Measurements from ENCODE around the gene NOA1.

The NOA1 gene

DNA sequence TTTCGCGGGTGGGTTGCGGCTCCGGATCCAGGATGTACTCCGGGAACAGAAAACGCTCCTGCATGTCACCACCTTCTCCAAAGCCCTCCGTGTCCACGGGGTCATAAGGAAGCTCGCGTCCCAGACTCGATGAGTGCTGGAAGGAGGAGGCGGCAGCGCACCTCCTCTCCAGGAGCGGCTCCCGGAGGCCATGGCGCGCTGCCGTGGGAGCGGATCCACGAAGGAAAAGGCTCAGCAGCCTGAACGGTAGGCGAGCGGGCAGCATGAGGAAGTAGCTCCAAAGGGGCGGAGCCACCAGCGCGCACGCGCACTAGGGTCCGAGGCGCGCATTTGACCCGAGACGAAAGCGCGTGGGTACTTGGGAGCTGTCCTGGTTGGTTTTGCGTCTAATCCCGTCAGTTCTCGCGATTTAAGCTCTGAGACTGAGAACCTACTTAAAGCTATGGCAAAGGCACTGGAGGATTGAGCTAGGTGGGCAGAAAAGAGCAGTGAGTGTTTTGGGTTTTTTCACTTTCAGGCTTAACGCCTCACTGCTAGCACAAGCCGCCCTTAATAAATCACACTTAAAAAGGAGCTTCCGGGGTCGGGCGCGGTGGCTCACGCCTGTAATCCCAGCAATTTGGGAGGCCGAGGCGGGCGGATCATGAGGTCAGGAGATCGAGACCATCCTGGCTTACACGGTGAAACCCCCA is at the start of gene NOA1:
TSS of gene NOA1 (minus strand) at position 286 of the 692 bp plus-strand sequence. CDS start at position 265, 21 bp downstream.
- DNase-seq, result peak; percentile 99

DNA sequence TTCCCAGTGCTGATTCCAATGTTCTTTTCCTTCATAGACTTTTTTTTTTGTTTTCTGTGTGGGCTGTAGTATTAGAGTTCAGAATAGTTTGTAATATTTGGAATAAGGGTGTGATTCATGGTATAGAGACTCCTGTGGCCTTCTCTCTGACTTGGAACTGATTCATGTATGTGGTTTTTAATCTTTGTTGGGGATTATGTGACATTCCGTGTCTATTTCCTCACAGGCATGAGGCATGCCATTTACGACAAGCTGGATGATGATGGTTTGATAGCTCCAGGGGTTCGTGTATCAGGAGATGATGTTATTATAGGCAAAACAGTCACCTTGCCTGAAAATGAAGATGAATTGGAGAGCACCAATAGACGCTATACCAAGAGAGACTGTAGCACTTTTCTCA is 45.7 kb upstream of the NOA1 start:
- DNase-seq, result no peak

DNA sequence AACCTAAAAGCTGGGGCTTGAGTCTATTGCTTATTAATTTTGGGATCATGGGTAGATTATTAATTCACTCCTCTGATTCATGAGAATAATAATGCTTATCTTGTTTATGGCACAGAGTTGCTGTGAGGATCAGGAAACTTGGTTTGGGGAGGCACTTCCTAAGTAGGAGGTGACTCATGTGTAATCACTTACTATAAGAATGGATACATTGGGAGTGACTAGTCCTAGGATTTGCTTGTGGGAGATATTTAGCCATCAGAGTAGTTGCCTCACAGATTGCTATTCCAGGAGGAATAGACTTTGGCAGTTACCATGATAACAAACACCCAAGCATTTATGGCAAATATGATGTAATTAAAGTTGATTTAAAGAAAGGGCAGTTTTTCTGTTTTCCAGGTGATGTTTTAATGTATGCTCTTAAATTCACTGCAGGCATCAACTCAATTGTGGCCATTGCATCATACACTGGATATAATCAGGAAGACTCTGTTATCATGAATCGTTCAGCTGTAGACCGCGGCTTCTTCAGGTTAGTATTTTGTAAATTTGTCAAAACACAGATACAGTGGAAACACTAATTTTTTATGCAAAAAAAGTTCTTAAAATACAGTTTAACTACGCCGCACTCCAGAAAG is 43.2 kb upstream of the NOA1 start:
- DNase-seq, result no peak

DNA sequence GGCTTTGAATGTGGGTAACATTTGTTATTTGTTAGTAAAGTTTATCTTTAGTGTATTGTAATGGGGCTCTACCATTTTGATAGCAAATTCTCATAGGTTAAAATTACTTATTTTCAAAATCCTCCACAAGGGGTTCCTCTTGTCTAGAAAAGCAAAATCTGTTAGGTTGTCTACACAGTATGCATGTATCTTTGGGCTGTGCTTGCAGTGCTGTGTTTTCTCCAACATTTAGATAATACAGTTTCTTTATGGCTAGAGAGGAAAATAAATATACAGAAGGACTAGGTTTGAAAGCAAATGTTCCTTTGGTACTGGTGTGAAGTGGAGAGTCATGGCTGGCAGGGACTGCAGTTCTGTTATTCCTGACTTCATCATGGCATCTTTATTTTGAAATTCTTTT is 41.6 kb upstream of the NOA1 start:
- DNase-seq, result peak; percentile 28

DNA sequence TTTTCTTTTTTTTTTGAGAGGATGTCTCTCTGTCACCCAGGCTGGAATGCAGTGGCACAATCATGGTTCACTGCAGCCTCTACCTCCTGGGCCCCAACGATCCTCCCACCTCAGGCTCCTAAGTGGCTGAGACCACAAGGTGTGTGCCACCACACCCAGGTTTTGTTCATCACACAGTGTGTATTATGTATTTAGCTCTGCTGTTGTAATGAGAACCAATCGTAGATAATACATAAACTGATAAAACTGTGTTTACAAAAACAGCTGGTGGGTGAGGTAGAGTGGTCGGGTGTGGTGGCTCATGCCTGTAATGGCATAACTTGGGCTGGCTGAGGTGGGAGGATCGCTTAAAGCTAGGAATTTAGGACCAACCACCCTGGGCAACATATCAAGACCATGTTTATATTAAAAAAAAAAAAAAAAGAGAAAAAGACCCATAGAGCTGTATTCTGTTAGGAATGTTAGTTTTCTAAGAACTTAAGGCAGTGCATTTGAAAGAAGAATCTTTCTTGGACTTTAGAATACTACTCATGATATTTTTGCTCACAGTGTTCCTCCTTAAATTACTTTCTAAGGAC is 36.2 kb upstream of the NOA1 start:
- DNase-seq, result no peak

DNA sequence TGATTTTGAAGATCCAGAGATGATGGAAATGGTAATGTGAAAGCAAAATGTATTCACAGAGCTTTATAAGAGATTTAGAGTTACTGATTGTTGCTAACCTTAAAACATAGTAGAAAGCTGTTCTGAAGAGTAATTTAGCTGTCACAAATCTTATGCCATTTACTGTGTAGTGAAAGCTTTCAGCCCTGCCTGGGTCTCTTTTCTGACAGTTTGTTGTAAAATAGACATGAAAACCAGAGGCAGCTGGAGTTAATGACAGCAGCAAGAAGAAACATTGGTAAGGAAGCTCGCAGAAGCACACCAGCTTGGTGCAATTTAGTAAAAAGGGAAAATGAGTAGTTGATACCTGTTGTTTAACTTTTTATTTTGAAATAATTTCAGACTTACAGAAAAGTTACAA is 22.3 kb upstream of the NOA1 start:
- DNase-seq, result no peak

DNA sequence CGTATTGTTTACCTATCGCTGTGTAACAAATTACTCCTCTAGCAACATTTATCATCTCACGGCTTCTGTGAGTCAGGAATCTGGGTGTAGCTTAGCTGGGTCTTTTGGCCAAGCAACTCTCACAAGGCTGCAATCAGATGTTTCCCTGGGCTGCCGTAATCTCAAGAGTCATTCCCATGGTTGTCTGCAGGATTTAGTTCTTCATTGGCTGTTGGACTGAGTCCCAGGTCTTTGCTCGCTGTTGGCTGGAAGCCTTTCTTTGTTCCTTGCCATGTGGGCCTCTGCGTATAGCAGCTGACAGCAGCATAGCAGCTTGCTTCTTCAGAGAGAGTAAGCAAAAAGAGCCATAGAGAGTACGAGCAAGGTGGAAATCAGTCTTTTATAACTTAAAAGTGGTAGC is 18.1 kb upstream of the NOA1 start:
- no peak for DNase-seq

DNA sequence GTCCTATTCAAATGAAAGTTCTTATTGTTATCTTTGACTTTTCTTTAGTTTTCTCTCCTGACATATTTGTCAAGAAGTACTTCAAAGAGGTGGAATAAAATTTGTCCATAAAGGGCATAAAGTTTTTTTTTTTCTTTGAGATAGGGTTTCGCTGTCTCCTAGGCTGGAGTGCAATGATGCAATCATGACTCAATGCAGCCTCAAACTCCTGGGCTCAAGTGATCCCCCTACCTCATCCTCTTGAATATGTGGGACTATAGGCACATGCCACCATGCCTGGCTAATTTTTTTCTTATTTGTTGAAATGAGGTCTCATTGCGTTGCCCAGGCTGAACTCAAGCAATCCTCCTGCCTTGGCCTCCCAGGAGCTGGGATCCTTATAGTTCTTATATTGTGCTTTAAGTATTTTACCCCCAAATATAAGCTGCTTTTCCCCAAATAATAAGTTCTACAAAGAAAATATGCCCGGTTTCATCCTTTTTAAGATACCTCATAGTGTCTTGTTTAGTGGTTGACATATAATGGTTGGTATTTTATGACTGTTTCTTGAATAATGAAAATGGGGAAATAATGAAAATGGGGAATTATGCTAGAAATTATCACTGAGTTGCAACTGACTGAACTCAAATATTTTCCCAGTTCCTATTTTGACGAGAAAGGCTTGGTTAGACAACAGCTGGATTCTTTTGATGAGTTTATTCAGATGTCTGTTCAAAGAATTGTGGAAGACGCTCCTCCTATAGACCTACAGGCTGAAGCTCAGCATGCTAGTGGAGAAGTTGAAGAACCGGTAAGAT is 12.9 kb upstream of the NOA1 start:
- no peak for DNase-seq

DNA sequence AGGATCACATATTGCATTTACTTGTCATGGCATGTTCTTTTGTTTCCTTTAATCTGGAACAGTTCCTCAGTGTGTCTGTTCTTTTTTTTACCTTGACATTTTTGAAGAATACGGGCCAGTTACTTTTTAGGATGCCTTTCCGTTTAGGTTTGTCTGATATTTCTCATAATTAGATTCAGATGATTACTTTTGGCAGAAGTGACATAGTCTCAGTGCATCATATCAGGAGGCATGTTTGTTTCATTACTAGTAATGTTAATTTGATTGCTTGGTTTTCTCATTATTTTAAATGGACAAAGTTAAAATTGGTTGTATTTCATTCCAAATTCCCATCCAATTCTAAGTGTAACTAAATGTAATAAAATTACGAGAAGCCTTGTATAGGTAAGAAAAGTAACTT is 9.5 kb upstream of the NOA1 start:
- no peak for DNase-seq

DNA sequence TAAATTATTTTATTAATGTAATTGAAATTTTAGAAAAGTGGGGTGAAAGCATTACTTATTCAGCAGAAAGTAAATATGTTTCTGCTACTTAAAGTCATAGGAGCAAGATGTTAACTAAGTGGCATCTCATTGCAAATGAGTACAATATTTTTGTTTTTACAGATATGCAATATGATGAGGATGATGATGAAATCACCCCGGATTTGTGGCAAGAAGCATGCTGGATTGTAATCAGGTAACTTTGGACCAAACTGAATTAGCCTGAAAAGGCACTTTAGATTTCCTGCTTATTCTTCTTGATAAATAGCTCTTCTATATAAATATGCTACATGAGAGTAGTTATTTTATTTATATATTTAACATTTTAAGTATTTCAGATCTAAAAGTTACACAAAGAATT is 8.8 kb upstream of the NOA1 start:
- no peak for DNase-seq

DNA sequence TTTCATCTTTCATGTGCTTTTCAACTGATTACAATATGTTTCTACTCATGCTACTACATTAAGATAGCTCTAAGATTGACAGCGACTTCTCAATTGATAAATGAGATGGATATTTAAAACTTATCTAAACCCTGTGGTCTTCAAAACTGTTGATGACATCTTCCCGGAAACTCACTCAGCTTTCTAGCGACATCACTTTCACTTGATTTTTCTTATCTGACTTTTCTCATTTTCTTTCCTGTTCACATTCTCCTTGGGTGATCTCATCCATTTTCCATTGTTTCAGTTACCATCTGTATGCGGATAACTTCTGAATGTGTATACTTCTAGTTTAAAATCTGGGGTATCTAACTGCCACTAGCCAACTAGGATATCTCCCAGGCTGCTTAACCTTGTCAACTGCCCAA is 4.4 kb upstream of the NOA1 start:
- peak; percentile 32 for DNase-seq

DNA sequence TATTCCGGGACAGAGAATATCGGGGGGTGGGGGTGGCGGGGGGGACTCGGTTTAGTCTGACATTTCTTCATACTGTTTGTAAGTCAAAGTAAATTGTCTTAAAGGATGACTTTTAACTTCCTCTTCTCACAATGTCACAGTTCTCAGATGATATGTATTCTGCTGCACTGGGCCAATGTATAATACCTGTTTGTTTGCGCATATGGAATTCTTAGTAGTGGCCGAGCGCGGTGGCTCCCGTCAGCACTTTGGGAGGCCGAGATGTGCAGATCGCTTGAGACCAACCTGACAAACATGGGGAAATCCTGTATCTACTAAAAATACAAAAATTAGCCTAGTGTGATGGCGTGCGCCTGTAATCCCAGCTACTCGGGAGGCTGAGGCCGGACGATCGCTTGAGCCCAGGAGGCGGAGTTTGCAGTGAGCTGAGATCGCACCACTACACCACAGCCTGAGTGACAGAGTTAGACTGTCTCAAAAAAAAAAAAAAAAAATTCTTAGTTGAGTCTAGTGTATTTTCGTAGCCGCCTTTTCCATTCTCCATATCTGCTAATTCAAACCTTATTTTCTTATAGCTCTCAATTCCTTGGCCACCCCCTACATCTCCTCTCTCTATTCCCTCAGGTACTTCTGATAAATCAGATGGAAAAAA is 2.1 kb upstream of the NOA1 start:
- DNase-seq, result peak; percentile 82

DNA sequence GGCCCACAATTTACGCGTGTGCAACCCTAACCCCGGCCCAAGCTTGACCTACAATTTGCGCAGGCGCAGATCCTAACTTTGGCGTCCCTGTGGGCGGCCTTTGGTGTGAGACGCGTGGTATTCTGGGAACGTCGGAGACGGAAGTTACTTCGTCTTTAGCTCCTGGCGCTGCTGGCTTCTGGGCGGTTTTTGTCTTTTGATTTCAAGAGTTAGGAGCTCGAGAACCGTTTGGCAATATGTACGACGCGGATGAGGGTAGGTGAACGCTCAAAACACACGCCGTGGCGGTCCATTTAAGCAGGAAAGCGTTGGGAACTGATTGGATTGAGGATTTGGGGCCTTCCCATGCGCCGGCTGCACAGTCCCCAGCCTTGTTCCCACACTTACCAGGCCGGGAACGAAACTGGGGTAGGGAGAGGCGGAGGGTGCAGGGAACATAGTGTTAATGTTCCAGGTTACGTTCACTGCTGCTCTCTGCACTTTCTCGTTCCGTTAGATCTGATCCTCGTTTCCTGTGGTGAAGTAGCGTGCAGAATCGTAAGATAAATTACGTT is 1.4 kb upstream of the NOA1 start, which contains the start of gene POLR2B:
TSS of gene POLR2B (plus strand) at position 147 of the 554 bp plus-strand sequence. CDS start at position 237, 90 bp downstream.
- DNase-seq, result peak; percentile 99

DNA sequence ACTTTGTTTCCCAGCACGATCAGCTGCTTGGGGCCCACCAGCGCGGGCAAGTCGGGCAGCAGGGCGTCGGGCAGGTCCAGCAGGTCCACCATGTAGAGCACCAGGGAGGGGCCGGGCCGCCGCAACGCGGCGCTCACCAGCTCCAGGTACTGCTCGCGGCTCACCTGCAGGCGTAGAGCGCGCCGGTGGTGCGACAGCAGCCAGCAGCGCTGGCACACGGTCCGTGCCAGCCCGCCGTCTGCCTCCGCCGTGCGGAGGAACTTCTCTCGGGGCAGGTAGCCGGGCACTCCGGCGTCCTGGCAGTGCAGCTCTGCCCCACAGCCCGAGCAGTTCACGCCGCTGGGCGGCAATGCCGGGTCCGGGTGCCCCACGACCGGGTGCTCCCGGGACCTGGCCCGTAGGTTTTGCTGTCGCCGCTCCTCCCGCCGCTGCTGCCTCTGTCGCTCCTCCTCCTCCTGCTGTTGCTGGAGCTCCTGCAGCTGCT is 527 bp downstream of the NOA1 start:
- DNase-seq, result peak; percentile 59

DNA sequence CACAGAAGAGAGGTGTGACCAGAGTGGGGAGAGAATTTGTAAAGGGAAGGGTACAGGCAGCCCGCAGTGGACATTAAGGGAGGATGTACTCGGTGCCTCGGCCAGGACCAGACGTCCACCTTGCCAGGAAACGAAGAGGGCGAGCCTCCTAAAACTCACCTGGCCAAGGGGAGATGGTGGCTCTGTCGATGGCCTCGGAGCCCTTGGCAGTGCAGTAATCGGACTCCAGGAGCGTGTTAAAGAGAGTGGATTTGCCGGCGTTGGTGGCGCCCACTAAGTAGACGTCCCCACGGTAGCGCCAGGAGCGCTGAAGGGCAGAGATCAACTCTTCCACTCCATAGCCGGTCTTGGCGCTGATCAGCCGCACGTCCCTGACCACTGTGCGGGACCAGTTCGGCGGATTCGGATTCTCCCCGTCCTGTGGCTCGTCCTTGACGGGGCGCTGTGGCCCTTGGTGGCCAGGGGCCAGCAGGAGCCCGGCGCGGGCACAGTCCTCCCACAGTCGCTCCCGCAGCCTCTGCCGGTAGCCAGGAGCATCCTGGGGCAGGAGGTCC is 1.0 kb downstream of the NOA1 start:
- DNase-seq, result peak; percentile 35

DNA sequence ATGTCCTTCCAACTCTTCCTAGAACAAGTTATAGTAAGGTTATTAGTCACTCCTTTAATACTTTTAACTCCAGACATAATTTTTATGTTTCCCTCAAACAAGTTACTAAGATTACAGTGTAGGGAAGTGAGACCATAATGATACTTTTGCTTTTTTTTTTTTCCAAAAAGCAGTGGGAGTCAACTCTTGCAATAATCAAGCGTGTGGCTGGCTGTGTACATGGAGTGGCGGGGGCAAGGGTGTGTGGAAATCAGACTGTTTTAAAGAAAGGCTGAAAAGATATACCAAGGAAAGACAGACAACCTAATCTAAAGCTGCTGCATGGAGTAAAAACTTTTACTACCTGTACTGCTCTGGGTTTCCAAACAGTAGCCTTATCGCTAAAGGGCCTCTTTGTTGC is 4.1 kb downstream of the NOA1 start:
- no peak for DNase-seq

DNA sequence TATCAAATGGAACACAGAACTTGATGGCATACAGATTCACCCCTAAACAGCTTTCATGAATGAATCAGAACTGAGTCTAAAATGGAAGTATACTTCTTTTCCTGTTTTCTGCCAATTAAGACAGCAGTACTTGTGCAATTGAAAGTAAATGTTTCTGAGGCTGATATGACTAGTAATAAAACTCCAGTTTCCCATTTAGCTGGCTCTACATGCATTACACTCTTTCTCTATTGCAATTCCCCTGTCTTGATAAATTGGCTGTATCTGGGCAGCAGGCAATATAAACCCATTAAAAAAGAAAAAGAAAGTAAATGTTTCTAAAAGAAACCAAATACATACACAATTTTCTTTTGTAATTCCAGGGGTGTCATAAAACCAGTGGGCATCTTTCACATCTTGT is 4.6 kb downstream of the NOA1 start:
- no peak for DNase-seq

DNA sequence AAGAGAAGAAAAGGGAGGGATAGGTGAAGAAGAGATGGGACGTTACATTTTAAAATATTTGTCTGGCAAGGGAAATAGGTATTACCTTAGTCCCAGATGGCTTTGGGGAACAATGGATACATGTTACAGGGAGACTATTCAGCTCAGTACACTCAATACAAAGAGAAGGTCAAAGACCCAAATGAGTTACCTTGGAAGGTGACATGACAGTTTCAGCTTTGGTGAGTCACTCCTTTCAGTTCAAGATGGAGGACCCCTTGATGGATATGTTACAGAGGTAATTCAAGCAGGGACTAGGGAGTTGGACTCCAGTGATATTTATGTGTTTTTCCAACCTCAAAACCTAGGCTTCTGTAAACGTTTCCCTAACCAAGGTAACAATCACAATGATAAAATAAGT is 5.0 kb downstream of the NOA1 start:
- no peak for DNase-seq

DNA sequence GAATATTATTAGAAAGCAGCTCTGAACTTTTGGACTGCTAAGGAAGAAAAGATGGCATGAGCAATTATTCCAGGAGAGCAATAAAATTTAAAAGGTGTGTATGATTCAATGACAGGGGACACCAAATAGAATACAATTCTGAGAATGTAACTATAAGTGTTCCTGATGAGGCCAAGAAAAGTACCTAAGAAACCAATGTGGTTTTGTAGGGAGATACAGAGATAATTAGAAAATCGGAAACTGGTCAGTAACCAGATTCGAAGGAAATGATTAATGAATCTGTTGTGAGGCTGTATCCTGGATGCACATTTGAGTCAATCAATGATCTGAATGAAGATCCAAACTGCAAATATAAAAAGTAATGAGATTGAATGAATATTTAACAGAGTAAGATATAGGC is 6.0 kb downstream of the NOA1 start:
- DNase-seq, result no peak

DNA sequence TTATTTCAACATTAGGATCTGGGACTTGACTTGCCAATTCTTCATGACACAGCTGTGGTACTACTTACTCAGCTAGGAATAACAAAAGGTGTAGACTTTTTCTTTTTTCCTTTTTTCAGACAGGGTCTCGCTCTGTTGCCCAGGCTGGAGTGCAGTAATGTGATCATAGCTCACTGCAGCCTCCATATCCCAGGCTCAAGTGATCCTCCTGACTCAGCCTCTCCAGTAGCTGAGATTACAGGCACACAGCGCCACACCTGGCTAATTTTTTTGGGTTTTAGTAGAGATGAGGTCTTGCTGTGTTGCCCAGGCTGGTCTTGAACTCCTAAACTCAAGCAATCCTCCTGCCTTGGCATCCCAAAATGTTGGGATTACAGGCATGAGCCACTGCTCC is 16.3 kb downstream of the NOA1 start:
- no peak for DNase-seq

DNA sequence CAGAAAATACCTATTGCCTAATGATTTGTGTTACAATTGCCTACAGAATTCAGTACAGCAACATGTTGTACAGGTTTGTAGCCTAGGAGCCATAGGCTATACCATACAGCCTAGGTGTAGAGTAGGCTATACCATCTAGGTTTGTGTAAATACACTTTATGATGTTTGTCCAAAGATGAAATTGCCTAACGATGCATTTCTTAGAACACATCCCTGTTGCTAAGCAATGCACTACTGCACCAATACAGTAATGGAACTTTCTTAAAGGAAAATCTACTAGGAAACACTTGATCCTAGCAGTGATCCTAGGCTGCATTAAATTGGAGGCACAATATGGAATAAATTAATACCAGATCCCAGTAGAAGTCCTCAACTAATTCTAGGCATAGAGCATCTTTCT is 18.3 kb downstream of the NOA1 start:
- DNase-seq, result no peak

DNA sequence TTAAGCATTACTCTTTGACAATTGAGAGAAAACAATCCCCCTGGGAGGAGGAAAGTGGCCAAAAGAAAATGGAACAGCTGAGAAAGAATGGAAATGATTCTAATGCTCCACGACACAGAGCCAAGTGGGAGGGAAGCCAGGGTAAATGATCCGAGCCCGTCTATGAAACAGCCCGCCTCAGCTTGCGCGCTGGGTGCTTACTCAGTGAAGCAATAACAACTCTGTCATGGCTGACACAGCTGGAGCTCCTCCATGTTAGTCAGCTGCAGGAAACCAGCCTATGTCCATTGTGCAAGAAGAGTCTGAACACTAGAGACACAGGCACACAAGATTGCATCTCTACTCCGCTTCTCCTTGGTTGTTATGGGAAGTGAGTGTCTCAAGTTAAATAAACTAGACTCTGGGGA is 19.3 kb downstream of the NOA1 start:
- peak; percentile 77 for DNase-seq

Data from hematopoietic multipotent progenitor cell treated with erythropoietin and hydrocortisone succinate and interleukin-3 and kit ligand, for 4 days (in vitro differentiated cells).